SK-N-SH (cell line): ENCODE data around the gene HUWE1. TPM values are rescaled to one million over a fixed set of nuclear protein-coding genes. Genes with fewer than 3 reads are reported as not detected.

Experiments used
- CTCF ChIA-PET: fragments of 300-600, 350-600 bp; formaldehyde crosslinking; extraction: SDS; loops from one replicate; lab custom pipeline; 2021; lab: Yijun Ruan, JAX
- POLR2A ChIA-PET: fragments of 350-600 bp; sonication (Branson Sonifier 250); formaldehyde crosslinking; extraction: SDS; loops from one replicate; lab custom pipeline; 2020; ENCODE audit warnings: antibody characterized with exemption, inconsistent platforms; lab: Yijun Ruan, JAX
- DNase-seq: peaks from one replicate; pipeline ENCODE4 v3.0.0; 2012
- H2AFZ ChIP-seq: fragments of 200-600 bp; sonication (generic); 2 replicates; pipeline ENCODE4 v1.8.1; 2016; ENCODE audit warnings: antibody characterized with exemption, mild to moderate bottlenecking, low read depth
- H3F3A ChIP-seq: fragments of 200-600 bp; sonication (generic); replicated peaks from 2 replicates; pipeline ENCODE3; 2016; ENCODE audit warnings: antibody characterized with exemption, mild to moderate bottlenecking; ENCODE audit not compliant: insufficient read depth
- H3K27ac ChIP-seq, 2 experiments: fragments of 200-500 bp in 1 of 2; fragments of 200-600 bp in 1 of 2; sonication (Bioruptor generic) in 1 of 2; sonication (generic), shearing (Covaris generic) in 1 of 2; 2 replicates each; pipeline versions ENCODE4 v1.5.1 to v1.6.1; 2014 to 2016; ENCODE audit warnings: low read depth in 2 of 2, inconsistent platforms in 1 of 2, low read length in 1 of 2, mild to moderate bottlenecking in 1 of 2, mixed read lengths in 1 of 2
- H3K27me3 ChIP-seq: fragments of 200-600 bp; sonication (generic), shearing (Covaris generic); 2 replicates; pipeline ENCODE4 v1.6.1; 2016; ENCODE audit warnings: mixed run types; ENCODE audit not compliant: insufficient read depth
- H3K36me3 ChIP-seq, 2 experiments: fragments of 200-500 bp in 1 of 2; fragments of 200-600 bp in 1 of 2; sonication (Bioruptor generic) in 1 of 2; sonication (generic) in 1 of 2; replicated peaks in 1 of 2; 2 replicates each; pipeline versions ENCODE3 to v1.5.1; 2014 to 2016; ENCODE audit warnings: low read length in 1 of 2, mild to moderate bottlenecking in 1 of 2; ENCODE audit not compliant: insufficient read depth in 2 of 2, control insufficient read depth in 1 of 2
- H3K4me1 ChIP-seq, 2 experiments: fragments of 200-500 bp in 1 of 2; fragments of 200-600 bp in 1 of 2; sonication (Bioruptor generic) in 1 of 2; sonication (generic), shearing (Covaris generic) in 1 of 2; 2 replicates each; pipeline versions ENCODE4 v1.5.1 to v1.6.1; 2014 to 2016; ENCODE audit warnings: low read depth in 1 of 2, low read length in 1 of 2, mixed run types in 1 of 2; ENCODE audit not compliant: insufficient read depth in 2 of 2, control insufficient read depth in 1 of 2
- H3K4me2 ChIP-seq: fragments of 200-600 bp; sonication (generic), shearing (Covaris generic); 2 replicates; pipeline ENCODE4 v1.6.1; 2017; ENCODE audit warnings: mixed run types
- H3K4me3 ChIP-seq, 2 experiments: fragments of 200-500 bp in 1 of 2; fragments of 200-600 bp in 1 of 2; sonication (Bioruptor generic) in 1 of 2; sonication (generic), shearing (Covaris generic) in 1 of 2; 2 replicates each; pipeline versions ENCODE4 v1.5.1 to v1.8.1; 2014 to 2016; ENCODE audit warnings: low read depth in 2 of 2, inconsistent platforms in 1 of 2, low read length in 1 of 2, mild to moderate bottlenecking in 1 of 2, mixed read lengths in 1 of 2, moderate library complexity in 1 of 2
- H3K79me2 ChIP-seq: fragments of 200-600 bp; sonication (generic); 2 replicates; pipeline ENCODE4 v1.8.1; 2017; ENCODE audit warnings: mild to moderate bottlenecking; ENCODE audit not compliant: insufficient read depth
- H3K9ac ChIP-seq: fragments of 200-600 bp; sonication (generic); 2 replicates; pipeline ENCODE4 v1.6.1; 2017; ENCODE audit warnings: mixed run types
- H3K9me2 ChIP-seq: fragments of 200-600 bp; sonication (generic); 2 replicates; pipeline ENCODE4 v1.6.1; 2017; ENCODE audit warnings: mixed run types
- H3K9me3 ChIP-seq: fragments of 200-600 bp; sonication (generic); 2 replicates; pipeline ENCODE4 v1.6.1; 2017; ENCODE audit warnings: mixed run types, mild to moderate bottlenecking, moderate library complexity
- H4K20me1 ChIP-seq: fragments of 200-600 bp; sonication (generic); 2 replicates; pipeline ENCODE4 v1.6.1; 2017; ENCODE audit warnings: mild to moderate bottlenecking, mixed run types; ENCODE audit not compliant: insufficient read depth
- EP300 ChIP-seq, 2 experiments: IDR thresholded peaks; 2 replicates each; pipeline versions ENCODE4 v1.4.0 to v1.6.1; 2012; ENCODE audit warnings: borderline replicate concordance in 1 of 2, low read depth in 1 of 2, low read length in 1 of 2
- EZH2phosphoT487 ChIP-seq: fragments of 200-600 bp; sonication (generic); IDR thresholded peaks from 2 replicates; pipeline ENCODE4 v1.6.1; 2017; ENCODE audit warnings: low read depth, mixed run types, mild to moderate bottlenecking, antibody characterized with exemption, moderate library complexity, borderline replicate concordance
- FOSL2 ChIP-seq: IDR thresholded peaks from 2 replicates; pipeline ENCODE4 v1.4.0; 2012; ENCODE audit warnings: low read depth, mild to moderate bottlenecking, moderate library complexity, borderline replicate concordance
- FOXJ3 ChIP-seq: sonication (generic); formaldehyde crosslinking; IDR thresholded peaks from 2 replicates; pipeline ENCODE4 v1.5.1; 2020; ENCODE audit warnings: mild to moderate bottlenecking, missing genetic modification reagents
- GABPA ChIP-seq: IDR thresholded peaks from 2 replicates; pipeline ENCODE4 v1.4.0; 2012; ENCODE audit warnings: low read depth, mild to moderate bottlenecking
- JUND ChIP-seq: IDR thresholded peaks from 2 replicates; pipeline ENCODE4 v1.4.0; 2012
- NFIC ChIP-seq: IDR thresholded peaks from 2 replicates; pipeline ENCODE4 v1.4.0; 2012; ENCODE audit warnings: borderline replicate concordance
- NRF1 ChIP-seq: IDR thresholded peaks from 2 replicates; pipeline ENCODE4 v1.6.1; 2012; ENCODE audit warnings: low read depth, mild to moderate bottlenecking, low read length
- POLR2AphosphoS5 ChIP-seq: IDR thresholded peaks from 2 replicates; pipeline ENCODE4 v1.6.1; 2012; ENCODE audit warnings: low read depth, low read length
- RCOR1 ChIP-seq: fragments of 150-350 bp; IDR thresholded peaks from 2 replicates; pipeline ENCODE4 v1.6.1; 2017; ENCODE audit warnings: antibody characterized with exemption, low read length
- REST ChIP-seq: IDR thresholded peaks from 2 replicates; pipeline ENCODE4 v1.6.1; 2012; ENCODE audit warnings: mild to moderate bottlenecking, low read depth, low read length, moderate library complexity
- RXRA ChIP-seq: IDR thresholded peaks from 2 replicates; pipeline ENCODE4 v1.4.0; 2012; ENCODE audit warnings: low read depth, mild to moderate bottlenecking, borderline replicate concordance
- SIN3A ChIP-seq: IDR thresholded peaks from 2 replicates; pipeline ENCODE4 v1.6.1; 2012; ENCODE audit warnings: low read depth, mild to moderate bottlenecking, low read length, moderate library complexity, borderline replicate concordance
- SMC3 ChIP-seq: IDR thresholded peaks from 2 replicates; pipeline ENCODE4 v1.6.1; 2012; ENCODE audit warnings: low read depth, low read length, improper control_type of control experiment
- TAF1 ChIP-seq: IDR thresholded peaks from 2 replicates; pipeline ENCODE4 v1.6.1; 2012; ENCODE audit warnings: low read depth, mild to moderate bottlenecking, low read length, moderate library complexity, borderline replicate concordance
- WGBS: methylation state at CpG from one replicate; pipeline ENCODE4 v1.1.6; 2017; ENCODE audit warnings: low lambda C conversion rate; 5-methylcytosine and 5-hydroxymethylcytosine counted together
- polyA plus RNA-seq, 3 experiments: library from polyadenylated mRNA; depleted of rRNA; stranded (reverse); fragments of >200 nt; gene quantifications; 2 replicates each; pipeline ENCODE4 v1.2.3, GENCODE V29; 2012
- TF ChIP-seq, protein P1 (sequence below): fragments of 150-350 bp; IDR thresholded peaks from 2 replicates; pipeline ENCODE4 v1.6.1; 2016; ENCODE audit warnings: mild to moderate bottlenecking, low read depth, low read length
- TF ChIP-seq, protein P2 (sequence below): IDR thresholded peaks from 2 replicates; pipeline ENCODE4 v1.4.0; 2012; ENCODE audit warnings: low read depth, borderline replicate concordance
- TF ChIP-seq, protein P3 (sequence below): IDR thresholded peaks from 2 replicates; pipeline ENCODE4; 2012

The HUWE1 gene
- polyA plus RNA-seq, 1 of the 3 experiments (the other 2 are of a cell fraction): 43.4 TPM

- TF ChIP-seq FOSL2 (no peak), EP300 (IDR thresholded peaks at IDR 0.05; ENCODE audit: borderline replicate concordance in 1 of 2, low read depth in 1 of 2, low read length in 1 of 2) (no peak), POLR2AphosphoS5 (no peak), FOXJ3 (no peak), SMC3 (no peak), SIN3A (no peak), EZH2phosphoT487 (no peak), TAF1 (no peak), GABPA (no peak)
Observed at GRCh38 chrX:53547668-53548067, 138.9 kb downstream of the HUWE1 start (continued).

GRCh38 chrX:53544936-53545335 lies 141.6 kb downstream of the HUWE1 start:
- ChIA-PET POLR2A (no interaction called here), CTCF (no interaction called here)
- Histone ChIP-seq H3K79me2 (no peaks in the 10 kb centered on the region), H3K4me3 (no peak overlapping the region), H3K9me3 (no peaks in the 10 kb centered on the region), H4K20me1 (no peaks in the 10 kb centered on the region), H3K36me3 (peaks cover 26 to 51% of the 10 kb centered on the region in 2 experiments), H3K27me3 (peaks cover 22% of the 10 kb centered on the region; the same call in 1 of the 2 replicates), H3K9ac (no peak overlapping the region), H3F3A (no peaks in the 10 kb centered on the region), H3K4me1 (no peaks in the 10 kb centered on the region), H2AFZ (no peak overlapping the region)
- no peak for DNase-seq
- 47% methylated on average over 7 of the region's 9 CpGs for WGBS
- TF ChIP-seq RXRA: no peak
- TF ChIP-seq, protein P1, sequence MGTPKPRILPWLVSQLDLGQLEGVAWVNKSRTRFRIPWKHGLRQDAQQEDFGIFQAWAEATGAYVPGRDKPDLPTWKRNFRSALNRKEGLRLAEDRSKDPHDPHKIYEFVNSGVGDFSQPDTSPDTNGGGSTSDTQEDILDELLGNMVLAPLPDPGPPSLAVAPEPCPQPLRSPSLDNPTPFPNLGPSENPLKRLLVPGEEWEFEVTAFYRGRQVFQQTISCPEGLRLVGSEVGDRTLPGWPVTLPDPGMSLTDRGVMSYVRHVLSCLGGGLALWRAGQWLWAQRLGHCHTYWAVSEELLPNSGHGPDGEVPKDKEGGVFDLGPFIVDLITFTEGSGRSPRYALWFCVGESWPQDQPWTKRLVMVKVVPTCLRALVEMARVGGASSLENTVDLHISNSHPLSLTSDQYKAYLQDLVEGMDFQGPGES: no peak
- TF ChIP-seq EZH2phosphoT487: no peak
- no peak for TF ChIP-seq GABPA
- TF ChIP-seq NFIC: no peak
- TF ChIP-seq, protein P2, sequence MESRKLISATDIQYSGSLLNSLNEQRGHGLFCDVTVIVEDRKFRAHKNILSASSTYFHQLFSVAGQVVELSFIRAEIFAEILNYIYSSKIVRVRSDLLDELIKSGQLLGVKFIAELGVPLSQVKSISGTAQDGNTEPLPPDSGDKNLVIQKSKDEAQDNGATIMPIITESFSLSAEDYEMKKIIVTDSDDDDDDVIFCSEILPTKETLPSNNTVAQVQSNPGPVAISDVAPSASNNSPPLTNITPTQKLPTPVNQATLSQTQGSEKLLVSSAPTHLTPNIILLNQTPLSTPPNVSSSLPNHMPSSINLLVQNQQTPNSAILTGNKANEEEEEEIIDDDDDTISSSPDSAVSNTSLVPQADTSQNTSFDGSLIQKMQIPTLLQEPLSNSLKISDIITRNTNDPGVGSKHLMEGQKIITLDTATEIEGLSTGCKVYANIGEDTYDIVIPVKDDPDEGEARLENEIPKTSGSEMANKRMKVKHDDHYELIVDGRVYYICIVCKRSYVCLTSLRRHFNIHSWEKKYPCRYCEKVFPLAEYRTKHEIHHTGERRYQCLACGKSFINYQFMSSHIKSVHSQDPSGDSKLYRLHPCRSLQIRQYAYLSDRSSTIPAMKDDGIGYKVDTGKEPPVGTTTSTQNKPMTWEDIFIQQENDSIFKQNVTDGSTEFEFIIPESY: no peak
- TF ChIP-seq FOXJ3: no peak
- no peak for TF ChIP-seq REST
- TF ChIP-seq NRF1: no peak
- TF ChIP-seq, protein P3, sequence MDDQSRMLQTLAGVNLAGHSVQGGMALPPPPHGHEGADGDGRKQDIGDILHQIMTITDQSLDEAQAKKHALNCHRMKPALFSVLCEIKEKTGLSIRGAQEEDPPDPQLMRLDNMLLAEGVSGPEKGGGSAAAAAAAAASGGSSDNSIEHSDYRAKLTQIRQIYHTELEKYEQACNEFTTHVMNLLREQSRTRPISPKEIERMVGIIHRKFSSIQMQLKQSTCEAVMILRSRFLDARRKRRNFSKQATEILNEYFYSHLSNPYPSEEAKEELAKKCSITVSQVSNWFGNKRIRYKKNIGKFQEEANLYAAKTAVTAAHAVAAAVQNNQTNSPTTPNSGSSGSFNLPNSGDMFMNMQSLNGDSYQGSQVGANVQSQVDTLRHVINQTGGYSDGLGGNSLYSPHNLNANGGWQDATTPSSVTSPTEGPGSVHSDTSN: no peak
- no peak for TF ChIP-seq RCOR1
- TF ChIP-seq JUND: no peak
- TF ChIP-seq, all 33 proteins: peak for 0
- Histone ChIP-seq H3K9me2 (no peaks in the 10 kb centered on the region), H3K27ac (no peak overlapping the region), H3K4me2 (no peak overlapping the region)
